Keratinocyte (primary cell): Measurements from ENCODE around the gene TMEM184A. TPM values are rescaled to one million over a fixed set of nuclear protein-coding genes. Genes with fewer than 3 reads are reported as not detected.

ENCODE experiments used
- DNase-seq: peaks from one replicate; pipeline ENCODE4 v3.0.0-alpha.2; 2011; ENCODE audit warnings: low read depth, missing footprints, low spot score
- FAIRE-seq: peaks from 2 replicates; lab custom pipeline; 2011; peaks lifted over from hg19 to GRCh38; lab: Jason Lieb, UNC
- H2AFZ ChIP-seq: 2 replicates; pipeline ENCODE4 v1.6.0; 2012; ENCODE audit warnings: low read length, control low read depth, inconsistent platforms; ENCODE audit not compliant: control insufficient read depth
- H3K27ac ChIP-seq: 2 replicates; pipeline ENCODE4 v1.5.1; 2011; ENCODE audit warnings: low read length; ENCODE audit not compliant: control insufficient read depth, insufficient read depth
- H3K27me3 ChIP-seq: 3 replicates; pipeline ENCODE4 v1.6.0; 2011; ENCODE audit warnings: low read length; ENCODE audit not compliant: control insufficient read depth, insufficient read depth; ENCODE audit errors: extremely low read depth
- H3K36me3 ChIP-seq, 2 experiments: 2 replicates in 1 of 2; 3 replicates in 1 of 2; pipeline ENCODE4 v1.5.1; 2011; ENCODE audit warnings: low read length in 2 of 2, mild to moderate bottlenecking in 1 of 2; ENCODE audit not compliant: control insufficient read depth in 2 of 2, insufficient read depth in 2 of 2; ENCODE audit errors: extremely low read depth in 1 of 2
- H3K4me1 ChIP-seq: 3 replicates; pipeline ENCODE4 v1.5.1; 2011; ENCODE audit warnings: low read length; ENCODE audit not compliant: control insufficient read depth, insufficient read depth; ENCODE audit errors: extremely low read depth
- H3K4me2 ChIP-seq: 3 replicates; pipeline ENCODE4 v1.6.0; 2011; ENCODE audit warnings: low read depth, low read length; ENCODE audit not compliant: control insufficient read depth, insufficient read depth; ENCODE audit errors: extremely low read depth
- H3K4me3 ChIP-seq, 3 experiments: fragments of 200-600 bp in 1 of 3; sonication (generic) in 1 of 3; 2 replicates in 2 of 3; 3 replicates in 1 of 3; pipeline ENCODE4 v1.5.1; 2011 to 2016; ENCODE audit warnings: low read length in 3 of 3, mild to moderate bottlenecking in 3 of 3, control low read depth in 2 of 3, inconsistent platforms in 1 of 3, low read depth in 1 of 3, mixed read lengths in 1 of 3, mixed run types in 1 of 3, moderate library complexity in 1 of 3; ENCODE audit not compliant: control insufficient read depth in 2 of 3, insufficient read depth in 2 of 3; ENCODE audit errors: extremely low read depth in 1 of 3
- H3K79me2 ChIP-seq: 2 replicates; pipeline ENCODE4 v1.6.0; 2012; ENCODE audit warnings: low read length; ENCODE audit not compliant: control insufficient read depth, insufficient read depth
- H3K9ac ChIP-seq: 3 replicates; pipeline ENCODE4 v1.6.0; 2011; ENCODE audit warnings: low read length; ENCODE audit not compliant: control insufficient read depth, insufficient read depth; ENCODE audit errors: extremely low read depth
- H3K9me1 ChIP-seq: 3 replicates; pipeline ENCODE4 v1.6.0; 2011; ENCODE audit warnings: low read length; ENCODE audit not compliant: control insufficient read depth, insufficient read depth; ENCODE audit errors: extremely low read depth
- H3K9me3 ChIP-seq: 2 replicates; pipeline ENCODE4 v1.5.1; 2012; ENCODE audit warnings: low read depth, low read length; ENCODE audit not compliant: control insufficient read depth
- H4K20me1 ChIP-seq: 3 replicates; pipeline ENCODE4 v1.6.0; 2011; ENCODE audit warnings: low read length; ENCODE audit not compliant: control insufficient read depth, insufficient read depth; ENCODE audit errors: extremely low read depth
- CTCF ChIP-seq, 3 experiments: IDR thresholded peaks in 1 of 3; conservative IDR thresholded peaks in 1 of 3; optimal IDR thresholded peaks in 1 of 3; 2 replicates in 2 of 3; 3 replicates in 1 of 3; pipeline versions ENCODE3 to v1.5.1; 2011; ENCODE audit warnings: low read length in 3 of 3, mild to moderate bottlenecking in 3 of 3, moderate library complexity in 2 of 3, control low read depth in 1 of 3, inconsistent platforms in 1 of 3; ENCODE audit not compliant: insufficient read depth in 2 of 3; ENCODE audit errors: extremely low read depth in 1 of 3
- EZH2 ChIP-seq: IDR thresholded peaks from one replicate; pipeline ENCODE4 v1.6.1; 2012; ENCODE audit warnings: inconsistent platforms, mild to moderate bottlenecking, low read length, moderate library complexity
- dilution Hi-C: fragments of 300-500 bp; cut with MboI; formaldehyde crosslinking; loops from one replicate; pipeline ENCODE4 v1.7.0; 2020; ENCODE audit warnings: low sequenced_read_pairs; ENCODE audit not compliant: extremely low pct_ligation_motif_present
- polyA plus RNA-seq, 5 experiments: library from polyadenylated mRNA; depleted of rRNA in 3 of 5; stranded (reverse) in 3 of 5; stranded (forward) in 1 of 5; unstranded in 1 of 5; fragments of >200 nt; gene quantifications; 1 replicate in 1 of 5; 2 replicates in 3 of 5; 3 replicates in 1 of 5; pipeline versions ENCODE4 v1.2.1 to v1.2.3, GENCODE V29; 2011 to 2012; ENCODE audit warnings: missing spikeins in 2 of 5, low read depth in 1 of 5, low replicate concordance in 1 of 5

TMEM184A gene
- polyA plus RNA-seq, 1 donor (not counting 4 experiments of a cell fraction or from before 2014, with no cell fraction given) = 2.9 TPM

GRCh38 chr7:1525409-1525808, 30.6 kb downstream of the TMEM184A start:
- Histone ChIP-seq H3K9me3 (no peaks in the 10 kb centered on the region), H3K79me2 (no peaks in the 10 kb centered on the region), H3K4me2 (no peak overlapping the region), H3K27me3 (no peaks in the 10 kb centered on the region), H3K4me1 (peaks cover 14% of the 10 kb centered on the region), H2AFZ (no peak overlapping the region), H3K4me3 (no peak overlapping the region), H3K27ac (no peak overlapping the region), H3K9me1 (no peaks in the 10 kb centered on the region), H3K36me3 (no peaks in the 10 kb centered on the region), H3K9ac (no peak overlapping the region), H4K20me1 (no peaks in the 10 kb centered on the region)
- no peak for DNase-seq
- no peak for FAIRE-seq
- TF ChIP-seq EZH2 (no peak), CTCF (optimal IDR thresholded peaks at IDR 0.05 in 1 of 3, IDR thresholded peaks at IDR 0.05 in 1 of 3, conservative IDR thresholded peaks at IDR 0.05 in 1 of 3; ENCODE audit: extremely low read depth in 1 of 3, insufficient read depth in 2 of 3, low read length in 3 of 3) (no peak)
- dilution Hi-C loops = no loop called here

GRCh38 chr7:1523844-1524243, 32.2 kb downstream of the TMEM184A start:
- FAIRE-seq (no peak), DNase-seq (no peak)
- H3K4me1 ChIP-seq = peaks cover 14% of the 10 kb centered on the region
- no peak overlapping the region for H2AFZ ChIP-seq
- H3K9me1 ChIP-seq = no peaks in the 10 kb centered on the region
- H3K9me3 ChIP-seq = no peaks in the 10 kb centered on the region
- H3K9ac ChIP-seq = no peak overlapping the region
- no peak overlapping the region for H3K4me2 ChIP-seq
- no peak overlapping the region for H3K4me3 ChIP-seq
- H4K20me1 ChIP-seq = no peaks in the 10 kb centered on the region
- H3K27me3 ChIP-seq = no peaks in the 10 kb centered on the region
- H3K36me3 ChIP-seq = no peaks in the 10 kb centered on the region
- H3K27ac ChIP-seq = no peak overlapping the region
- no peaks in the 10 kb centered on the region for H3K79me2 ChIP-seq
- TF ChIP-seq EZH2 (no peak), CTCF (optimal IDR thresholded peaks at IDR 0.05 in 1 of 3, IDR thresholded peaks at IDR 0.05 in 1 of 3, conservative IDR thresholded peaks at IDR 0.05 in 1 of 3; ENCODE audit: extremely low read depth in 1 of 3, insufficient read depth in 2 of 3, low read length in 3 of 3) (no peak)
- dilution Hi-C loops = no loop called here
